ENCODE measurements around the gene TREML1.
"Not testable (repeated sequence)": the region's sequence is repeated elsewhere in the genome, so short reads cannot be mapped to it uniquely, and the experiment has no call there.

Gene TREML1

DNA sequence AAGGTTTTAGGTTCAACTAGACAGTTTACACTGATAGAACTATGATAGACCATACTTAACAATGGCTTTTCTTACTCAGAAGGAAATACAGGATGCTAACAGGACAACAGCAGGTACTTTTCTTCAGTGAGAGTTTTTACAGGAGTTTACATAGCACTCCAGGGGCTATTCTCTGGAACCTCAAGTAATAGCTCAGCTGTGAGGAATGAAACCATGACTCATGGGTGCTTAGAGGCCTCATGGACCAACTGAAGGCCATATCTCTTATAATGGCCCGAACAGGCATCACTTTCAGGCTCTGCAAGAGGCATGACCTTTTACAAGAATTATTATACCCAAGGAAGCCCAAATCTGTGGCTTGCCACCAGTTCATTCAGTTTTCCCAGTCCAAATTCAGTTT lies 31.8 kb downstream of the TREML1 start:
- DNase-seq (ENCODE audit: low read depth), result no peak
- no peak overlapping the region for H3K4me3 ChIP-seq (ENCODE audit: low read length)
- TF ChIP-seq, protein P1, sequence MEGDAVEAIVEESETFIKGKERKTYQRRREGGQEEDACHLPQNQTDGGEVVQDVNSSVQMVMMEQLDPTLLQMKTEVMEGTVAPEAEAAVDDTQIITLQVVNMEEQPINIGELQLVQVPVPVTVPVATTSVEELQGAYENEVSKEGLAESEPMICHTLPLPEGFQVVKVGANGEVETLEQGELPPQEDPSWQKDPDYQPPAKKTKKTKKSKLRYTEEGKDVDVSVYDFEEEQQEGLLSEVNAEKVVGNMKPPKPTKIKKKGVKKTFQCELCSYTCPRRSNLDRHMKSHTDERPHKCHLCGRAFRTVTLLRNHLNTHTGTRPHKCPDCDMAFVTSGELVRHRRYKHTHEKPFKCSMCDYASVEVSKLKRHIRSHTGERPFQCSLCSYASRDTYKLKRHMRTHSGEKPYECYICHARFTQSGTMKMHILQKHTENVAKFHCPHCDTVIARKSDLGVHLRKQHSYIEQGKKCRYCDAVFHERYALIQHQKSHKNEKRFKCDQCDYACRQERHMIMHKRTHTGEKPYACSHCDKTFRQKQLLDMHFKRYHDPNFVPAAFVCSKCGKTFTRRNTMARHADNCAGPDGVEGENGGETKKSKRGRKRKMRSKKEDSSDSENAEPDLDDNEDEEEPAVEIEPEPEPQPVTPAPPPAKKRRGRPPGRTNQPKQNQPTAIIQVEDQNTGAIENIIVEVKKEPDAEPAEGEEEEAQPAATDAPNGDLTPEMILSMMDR (conservative IDR thresholded peaks at IDR 0.05; ENCODE audit: low read depth, low read length), result no peak

DNA sequence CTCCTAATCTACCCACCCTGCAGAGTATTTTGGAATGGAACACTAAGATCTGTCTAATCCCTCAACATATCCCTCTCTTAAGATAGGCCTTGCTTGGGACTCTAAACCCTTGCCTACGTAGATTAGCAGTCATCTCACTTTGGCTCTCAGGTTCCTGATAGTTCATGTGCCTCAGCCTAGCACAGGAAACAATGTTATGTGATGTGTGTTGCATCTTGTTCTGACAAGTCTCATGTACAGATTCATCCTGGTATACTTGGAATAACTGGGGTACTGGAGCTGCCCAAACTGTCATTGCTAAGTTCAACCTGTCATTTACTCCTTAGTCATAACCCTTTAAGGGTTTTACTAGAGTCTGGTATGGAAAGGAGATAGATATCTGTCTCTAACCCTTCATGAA lies 34.1 kb downstream of the TREML1 start:
- no peak for DNase-seq (ENCODE audit: low read depth)
- no peak overlapping the region for H3K4me3 ChIP-seq (ENCODE audit: low read length)
- TF ChIP-seq, protein P1 (conservative IDR thresholded peaks at IDR 0.05; ENCODE audit: low read depth, low read length), result no peak

DNA sequence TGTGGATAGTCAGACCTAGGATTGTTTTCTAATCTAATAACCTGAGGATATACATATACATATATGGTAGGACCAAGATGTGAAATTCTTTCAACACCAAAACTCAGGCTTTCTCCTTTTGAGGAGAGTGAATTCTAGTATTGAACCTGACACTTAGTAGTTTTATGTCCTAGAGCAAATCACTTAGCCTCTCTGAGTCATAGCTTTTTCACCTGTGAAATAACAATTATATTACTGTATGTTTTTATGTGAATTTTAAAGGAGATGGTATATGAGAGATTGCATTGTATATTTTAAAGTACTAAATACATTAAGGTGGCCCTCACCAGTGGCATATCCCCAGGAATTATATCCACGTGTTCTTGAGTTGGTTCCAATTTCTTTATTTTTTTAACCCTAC lies 34.6 kb downstream of the TREML1 start:
- no peak for DNase-seq (ENCODE audit: low read depth)
- TF ChIP-seq, protein P1 (conservative IDR thresholded peaks at IDR 0.05; ENCODE audit: low read depth, low read length), result no peak
- no peak overlapping the region for H3K4me3 ChIP-seq (ENCODE audit: low read length)

DNA sequence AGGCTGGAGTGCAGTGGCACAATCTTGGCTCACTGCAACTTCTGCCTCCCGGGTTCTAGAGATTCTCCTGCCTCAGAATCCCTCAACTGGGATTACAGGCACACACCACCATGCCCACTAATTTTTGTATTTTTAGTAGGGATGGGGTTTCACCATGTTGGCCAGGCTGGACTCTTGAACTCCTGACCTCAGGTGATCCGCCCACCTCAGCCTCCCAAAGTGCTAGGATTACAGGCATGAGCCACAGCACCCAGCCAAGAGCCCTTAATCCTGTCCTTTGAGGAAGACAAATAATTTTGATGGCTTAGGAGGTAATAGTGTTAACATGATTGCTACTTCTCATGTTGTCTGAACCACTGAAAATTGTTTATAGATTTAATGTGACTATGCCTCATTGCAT lies 39.1 kb downstream of the TREML1 start:
- not testable (repeated sequence) for H3K4me3 ChIP-seq (ENCODE audit: low read length); DNase-seq (ENCODE audit: low read depth)

DNA sequence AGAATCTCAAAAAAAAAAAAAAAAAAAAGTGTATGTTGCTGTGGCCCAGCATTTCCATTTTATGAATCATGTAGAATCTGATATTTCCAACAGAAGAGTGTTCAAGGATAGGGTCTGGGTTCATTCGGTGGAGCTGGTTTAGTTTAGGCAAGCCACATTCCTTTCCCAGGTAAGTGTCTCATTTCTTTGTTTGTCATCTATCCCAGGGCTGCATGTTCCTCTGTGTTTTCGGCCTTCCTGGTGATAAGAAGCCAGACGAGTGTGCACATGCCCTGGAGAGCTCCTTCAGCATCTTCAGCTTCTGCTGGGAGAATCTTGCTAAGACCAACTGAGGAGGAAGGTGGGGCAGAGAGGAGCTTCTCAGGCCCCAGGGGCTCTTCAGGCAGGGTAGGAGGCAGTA lies 43.1 kb downstream of the TREML1 start:
- no peak for DNase-seq (ENCODE audit: low read depth)
- H3K4me3 ChIP-seq (ENCODE audit: low read length), result no peak overlapping the region
- TF ChIP-seq, protein P1 (conservative IDR thresholded peaks at IDR 0.05; ENCODE audit: low read depth, low read length), result no peak

DNA sequence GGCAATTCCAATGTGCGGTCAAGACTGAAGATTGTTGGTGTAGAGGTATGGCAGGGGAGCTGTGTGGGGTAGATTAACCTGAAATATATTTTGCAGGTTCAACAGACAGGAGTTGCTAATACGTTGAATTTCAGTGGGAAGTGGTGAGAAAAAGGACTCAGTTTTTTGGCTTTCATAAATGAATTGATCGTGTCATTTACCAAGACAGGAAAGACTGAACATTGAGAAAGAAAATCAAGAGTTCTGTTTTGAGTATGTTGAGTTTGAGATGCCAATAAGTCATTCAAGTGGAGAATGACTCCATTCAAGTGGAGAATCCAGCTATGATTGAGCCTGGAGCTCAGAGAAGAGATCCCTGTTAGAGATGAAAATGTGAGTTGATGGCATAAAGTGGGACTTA lies 50.3 kb downstream of the TREML1 start:
- no peak for DNase-seq (ENCODE audit: low read depth)
- TF ChIP-seq, protein P1 (conservative IDR thresholded peaks at IDR 0.05; ENCODE audit: low read depth, low read length), result no peak
- no peak overlapping the region for H3K4me3 ChIP-seq (ENCODE audit: low read length)

DNA sequence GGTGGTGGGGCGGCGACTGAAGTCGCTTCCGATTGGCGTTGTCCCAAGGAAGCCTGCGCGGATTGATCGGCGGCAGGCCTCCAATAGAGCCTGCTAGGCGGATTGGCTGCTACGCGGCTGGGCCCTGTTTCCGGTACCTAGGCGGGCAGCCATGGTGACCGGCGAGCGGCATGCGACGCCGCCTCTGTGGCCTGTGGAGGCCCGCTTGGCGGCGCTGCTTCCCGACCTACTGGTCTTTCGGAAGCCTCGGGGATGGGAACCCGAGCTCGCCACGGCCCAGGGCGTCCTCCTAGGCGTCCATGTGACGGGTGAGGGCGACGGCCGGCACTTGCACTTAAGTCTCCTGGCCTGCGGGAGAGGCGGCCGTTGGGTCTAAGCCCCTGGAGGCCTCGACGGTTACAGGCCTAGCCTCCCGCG lies 53.3 kb downstream of the TREML1 start:
- no peak for DNase-seq (ENCODE audit: low read depth)
- TF ChIP-seq, protein P1 (conservative IDR thresholded peaks at IDR 0.05; ENCODE audit: low read depth, low read length), result no peak
- H3K4me3 ChIP-seq (ENCODE audit: low read length), result no peak overlapping the region
